Measurements from ENCODE around the gene ELOB.

ELOB gene

DNA sequence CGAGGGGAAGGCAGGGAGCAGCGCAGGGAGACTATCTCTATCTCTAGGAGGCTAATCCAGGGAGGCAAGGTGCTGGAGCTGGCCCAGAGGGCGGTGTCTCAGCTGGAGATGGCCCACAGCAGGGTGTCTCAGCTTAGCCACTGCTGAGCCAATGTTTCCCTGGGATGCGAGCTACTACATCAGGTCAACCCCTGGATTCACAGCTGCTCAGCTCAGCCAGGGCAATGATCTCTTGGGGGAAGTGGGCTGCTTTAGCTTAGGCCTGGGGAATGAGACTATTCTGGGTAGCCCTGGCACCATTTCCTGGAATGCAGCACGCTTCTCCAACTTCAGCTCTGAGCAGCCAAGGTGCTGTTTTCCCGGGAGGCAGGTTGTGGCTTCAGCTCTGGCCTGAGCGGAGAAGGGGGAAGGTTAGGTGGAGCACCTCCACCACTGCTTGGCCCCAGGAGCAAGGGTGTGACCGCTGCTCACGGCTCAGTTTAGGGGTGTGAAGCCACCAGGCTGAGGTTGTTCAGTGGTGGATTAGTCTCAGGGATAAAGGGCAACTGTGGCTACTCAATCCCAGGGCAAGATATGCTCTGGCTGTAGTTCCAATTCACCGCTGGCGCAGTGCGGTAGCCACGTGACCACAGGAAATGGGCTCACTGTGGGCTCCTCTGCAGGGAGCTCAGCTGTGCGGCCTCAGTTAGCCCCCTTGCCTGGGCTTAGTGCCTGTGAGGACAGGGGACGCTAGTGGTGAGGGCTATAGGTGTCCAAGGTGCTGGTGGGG lies 34.8 kb upstream of the ELOB start:
- no peak for DNase-seq

GRCh38 chr16:2810651-2811050 lies 33.6 kb upstream of the ELOB start:
- no peak for DNase-seq

DNA sequence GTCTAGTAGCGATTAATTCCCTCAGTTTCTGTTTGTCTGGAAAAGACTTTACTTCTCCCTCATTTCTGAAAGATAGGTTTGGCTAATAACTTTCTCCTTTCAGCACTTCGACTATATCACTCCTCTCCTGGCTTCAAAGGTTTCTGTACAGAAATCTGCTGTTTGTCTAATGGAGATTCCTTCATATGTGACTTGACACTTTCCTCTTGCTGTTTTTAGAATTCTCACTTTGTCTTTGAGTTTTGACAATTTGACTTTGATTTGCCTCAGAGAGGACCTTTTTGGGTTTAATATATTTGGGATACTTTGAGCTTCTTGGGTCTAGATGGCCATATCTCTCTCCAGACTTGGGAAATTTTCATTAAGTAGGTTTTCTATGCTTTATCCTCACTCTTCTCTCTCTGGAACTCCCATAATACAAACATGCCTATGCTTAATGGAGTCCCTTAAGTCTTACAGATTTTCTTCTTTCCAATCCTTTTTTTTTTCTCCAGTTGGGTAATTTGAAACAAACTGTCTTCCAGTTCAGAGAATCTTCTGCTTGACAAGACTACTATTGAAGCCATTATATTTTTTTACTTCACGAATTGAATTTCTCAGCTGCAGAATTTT lies 32.2 kb upstream of the ELOB start:
- no peak for DNase-seq

DNA sequence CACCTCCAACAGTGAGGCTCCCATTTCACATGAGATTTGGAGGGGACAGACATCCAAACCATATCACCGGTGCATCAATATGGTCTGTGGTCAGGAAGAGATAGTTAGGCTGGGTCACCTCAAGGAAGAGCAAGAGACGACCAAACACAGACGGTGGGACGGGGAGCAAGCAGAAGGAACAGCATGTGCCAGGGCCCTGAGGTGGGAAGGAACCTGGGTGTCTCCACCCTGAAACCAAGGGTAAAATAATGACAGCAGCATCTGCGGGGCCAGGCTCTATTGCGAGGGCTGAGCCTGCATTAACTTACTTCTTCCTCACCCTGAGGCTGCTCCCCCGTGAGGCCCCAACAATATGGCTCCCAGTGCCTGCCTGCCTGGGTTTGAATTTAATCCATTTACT lies 31.1 kb upstream of the ELOB start:
- DNase-seq: no peak

- no peak for DNase-seq
Observed at GRCh38 chr16:2806286-2806685, 29.2 kb upstream of the ELOB start.

- DNase-seq: no peak
Observed at GRCh38 chr16:2804728-2805127, 27.6 kb upstream of the ELOB start.

- no peak for DNase-seq
Observed at GRCh38 chr16:2803545-2804195, 26.6 kb upstream of the ELOB start.

GRCh38 chr16:2799859-2800226 lies 22.8 kb upstream of the ELOB start:
- DNase-seq: no peak

GRCh38 chr16:2799205-2799858 lies 22.3 kb upstream of the ELOB start:
- no peak for DNase-seq

- no peak for DNase-seq
Observed at GRCh38 chr16:2798723-2799204, 21.7 kb upstream of the ELOB start.

- DNase-seq: no peak
Observed at GRCh38 chr16:2795395-2796143, 18.5 kb upstream of the ELOB start.

- DNase-seq: no peak
Observed at GRCh38 chr16:2792940-2793339, 15.9 kb upstream of the ELOB start.

DNA sequence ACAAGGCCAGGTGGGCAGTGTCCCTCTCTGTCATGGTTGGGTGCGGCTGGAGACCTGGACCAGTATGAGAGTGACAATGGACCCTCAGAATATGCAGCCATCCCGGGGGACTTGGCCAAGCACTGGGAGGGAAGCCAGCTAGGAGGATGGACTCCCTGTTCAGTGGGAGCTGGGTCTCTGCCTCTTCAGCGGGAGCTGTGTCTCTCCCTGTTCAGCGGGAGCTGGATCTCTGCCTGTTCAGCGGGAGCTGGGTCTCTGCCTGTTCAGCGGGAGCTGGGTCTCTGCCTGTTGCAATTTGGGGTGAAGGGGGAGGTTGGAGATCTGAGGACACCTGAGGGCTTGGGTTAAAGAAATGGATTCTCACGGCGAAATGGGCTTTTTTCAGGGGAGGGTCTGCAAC lies 14.1 kb upstream of the ELOB start:
- DNase-seq: no peak

GRCh38 chr16:2790631-2791030 lies 13.6 kb upstream of the ELOB start:
- no peak for DNase-seq

- DNase-seq: no peak
Observed at GRCh38 chr16:2787961-2788360, 10.9 kb upstream of the ELOB start.

- no peak for DNase-seq
Observed at GRCh38 chr16:2787406-2787805, 10.3 kb upstream of the ELOB start, which contains the start of gene PRSS33. Gene PRSS33, minus strand, starts transcription at chr16:2787560. Its CDS starts 1,013 bp downstream, at chr16:2786547.

- no peak for DNase-seq
Observed at GRCh38 chr16:2786826-2787151, 9.7 kb upstream of the ELOB start.

GRCh38 chr16:2786061-2786825 lies 9.2 kb upstream of the ELOB start:
- DNase-seq: no peak

DNA sequence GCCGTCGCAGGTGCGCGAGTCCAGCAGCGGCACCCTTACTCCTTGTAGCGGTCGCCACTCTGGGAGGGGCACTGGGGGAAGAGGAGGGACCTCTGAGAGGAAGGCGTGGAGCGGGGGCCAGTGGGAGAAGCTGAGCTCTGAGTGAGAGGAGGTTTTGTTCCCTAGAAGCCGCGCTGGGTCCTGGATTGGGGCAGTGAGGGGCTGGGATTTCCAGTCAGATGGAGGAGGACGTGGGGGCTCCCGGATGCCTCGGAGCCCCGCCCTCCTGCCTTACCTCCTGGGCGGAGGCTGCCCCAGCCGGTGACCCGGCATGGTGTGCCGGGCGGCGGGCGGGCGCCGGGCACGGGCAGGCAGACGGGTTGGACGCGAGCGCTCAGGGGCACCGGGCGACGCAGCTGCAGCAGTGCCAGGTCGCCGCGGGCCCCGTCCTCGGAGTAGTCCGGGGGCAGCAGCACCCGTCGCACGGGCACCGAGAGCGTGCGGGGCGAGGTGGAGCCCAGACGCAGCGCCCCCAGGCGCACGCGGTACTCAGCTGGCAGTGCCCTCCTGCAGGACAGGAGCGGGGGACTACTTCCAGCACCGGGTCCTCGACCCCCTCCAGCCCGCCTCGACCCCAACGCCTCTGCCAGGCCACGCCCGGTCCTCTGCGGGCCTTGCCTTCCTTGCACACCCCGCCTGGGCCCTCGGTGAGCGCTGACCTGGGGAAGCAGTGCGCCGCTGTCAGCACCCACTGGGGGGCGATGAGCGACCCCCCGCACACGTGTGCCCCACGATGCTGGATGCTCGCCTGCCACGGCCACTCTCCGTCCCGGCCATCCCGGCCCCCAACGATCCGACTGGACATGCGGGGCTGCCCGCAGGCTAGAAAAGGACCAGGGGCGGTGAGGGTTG lies 8.3 kb upstream of the ELOB start:
- DNase-seq: no peak
